Stimulated activated naive CD4-positive, alpha-beta T cell treated with Interleukin-2 at 50 U/mL for 16 hours (primary cell): ENCODE data around the gene TEAD1.

Experiments used
- DNase-seq: peaks from one replicate; lab custom pipeline; 2025; lab: John Stamatoyannopoulos, UW

TEAD1 gene

GRCh38 chr11:12789596-12790215 lies 115.5 kb downstream of the TEAD1 start:
- no peak for DNase-seq

- no peak for DNase-seq
Observed at GRCh38 chr11:12790861-12791616, 116.8 kb downstream of the TEAD1 start.

- no peak for DNase-seq
Observed at GRCh38 chr11:12792018-12792417, 117.8 kb downstream of the TEAD1 start.

- DNase-seq, result no peak
Observed at GRCh38 chr11:12792590-12792989, 118.4 kb downstream of the TEAD1 start.

- no peak for DNase-seq
Observed at GRCh38 chr11:12793065-12793464, 118.8 kb downstream of the TEAD1 start.

GRCh38 chr11:12793506-12793905 lies 119.3 kb downstream of the TEAD1 start:
- no peak for DNase-seq

- DNase-seq, result no peak
Observed at GRCh38 chr11:12794576-12795230, 120.5 kb downstream of the TEAD1 start.

GRCh38 chr11:12797996-12798395 lies 123.8 kb downstream of the TEAD1 start:
- no peak for DNase-seq

GRCh38 chr11:12798609-12799011 lies 124.4 kb downstream of the TEAD1 start:
- DNase-seq, result no peak

GRCh38 chr11:12799334-12799835 lies 125.2 kb downstream of the TEAD1 start:
- no peak for DNase-seq

- DNase-seq, result no peak
Observed at GRCh38 chr11:12800032-12800671, 125.9 kb downstream of the TEAD1 start.

GRCh38 chr11:12800871-12801270 lies 126.7 kb downstream of the TEAD1 start:
- no peak for DNase-seq

GRCh38 chr11:12801976-12802375 lies 127.8 kb downstream of the TEAD1 start:
- DNase-seq, result no peak

GRCh38 chr11:12802418-12803085 lies 128.3 kb downstream of the TEAD1 start:
- DNase-seq, result no peak

GRCh38 chr11:12803086-12803826 lies 129.0 kb downstream of the TEAD1 start:
- no peak for DNase-seq

- DNase-seq, result no peak
Observed at GRCh38 chr11:12806113-12806512, 131.9 kb downstream of the TEAD1 start.

- no peak for DNase-seq
Observed at GRCh38 chr11:12807621-12808020, 133.4 kb downstream of the TEAD1 start.

- no peak for DNase-seq
Observed at GRCh38 chr11:12808519-12808918, 134.3 kb downstream of the TEAD1 start.

GRCh38 chr11:12809364-12809763 lies 135.1 kb downstream of the TEAD1 start:
- DNase-seq, result no peak

GRCh38 chr11:12809864-12810567 lies 135.8 kb downstream of the TEAD1 start:
- no peak for DNase-seq

GRCh38 chr11:12810568-12810894 lies 136.3 kb downstream of the TEAD1 start:
- no peak for DNase-seq
